ENCODE results near the gene TMCO2. TPM values are rescaled to one million over a fixed set of nuclear protein-coding genes. Genes with fewer than 3 reads are reported as not detected.
"Not testable (repeated sequence)": the region's sequence is repeated elsewhere in the genome, so short reads cannot be mapped to it uniquely, and the experiment has no call there.

The TMCO2 gene
- total RNA-seq: not detected
- not detected for polyA plus RNA-seq
- not detected for total RNA-seq

DNA sequence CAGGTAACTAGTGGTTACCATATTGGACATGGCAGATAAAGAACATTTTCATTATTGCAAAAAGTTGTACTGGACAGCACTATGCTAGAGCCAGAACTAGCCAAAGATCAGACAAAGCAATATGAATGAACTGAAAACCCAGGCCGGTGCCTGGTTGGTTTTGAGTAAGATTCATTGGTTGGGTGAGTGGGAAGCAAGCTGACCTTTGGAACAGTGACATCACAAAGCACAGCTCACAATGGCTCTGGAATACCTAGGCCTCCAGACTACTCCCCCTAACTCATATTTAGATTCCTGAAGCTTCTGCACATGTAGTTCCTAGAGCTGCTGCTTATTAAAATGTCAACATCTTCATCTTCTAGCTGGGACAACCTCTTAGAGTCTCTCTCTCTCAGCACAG is at the start of gene TMCO2:
Gene TMCO2, plus strand, starts transcription at position 283 of the 400 bp plus-strand sequence. Its CDS starts 57 bp downstream, at position 340.
- H3K4me3 ChIP-seq (ENCODE audit: low read length): no peak within 1 kb of the TSS
- H3K9me3 ChIP-seq (ENCODE audit: control insufficient read depth in 2 of 3, low read length in 3 of 3): no peaks in the 10 kb centered on the region
- Mint-ChIP-seq H3K9me3 (no peaks in the 10 kb centered on the region), H3K27ac (no peak within 1 kb of the TSS), H3K4me3 (no peak within 1 kb of the TSS), H3K4me1 (peaks cover 0 to 30% (median 4%) of the 10 kb centered on the region in 7 donors), H3K27me3 (no peaks in the 10 kb centered on the region), H3K36me3 (peaks cover 0 to 1% (median 0%) of the 10 kb centered on the region in 5 donors)
- no peak for ATAC-seq
- DNase-seq: no peak
- no peak within 1 kb of the TSS for H3K27ac ChIP-seq (ENCODE audit: low read depth, low read length)
- ChIA-PET POLR2A (no interaction called here), CTCF (no interaction called here)
- no peaks in the 10 kb centered on the region for H3K4me1 ChIP-seq (ENCODE audit: control insufficient read depth in 2 of 2, insufficient read depth in 2 of 2, low read length in 2 of 2)
- intact Hi-C loops (cut with micrococcal nuclease): no loop called here
- H3K36me3 ChIP-seq (ENCODE audit: control insufficient read depth in 2 of 3, insufficient read depth in 3 of 3, low read length in 3 of 3): no peaks in the 10 kb centered on the region
- H3K27me3 ChIP-seq (ENCODE audit: control insufficient read depth in 2 of 2, insufficient read depth in 2 of 2, low read length in 2 of 2): no peaks in the 10 kb centered on the region

- H3K36me3 ChIP-seq (ENCODE audit: control insufficient read depth in 2 of 3, insufficient read depth in 3 of 3, low read length in 3 of 3): peaks cover 7 to 27% (median 10%) of the 10 kb centered on the region in 3 experiments
These were observed 48.6 kb upstream of the TMCO2 start for GRCh38 chr1:40199126-40199525.

GRCh38 chr1:40204856-40205255 is 42.9 kb upstream of the TMCO2 start:
- Mint-ChIP-seq H3K4me1 (peaks cover 4 to 30% (median 12%) of the 10 kb centered on the region in 7 donors), H3K36me3 (peaks cover 9 to 36% (median 29%) of the 10 kb centered on the region in 5 donors), H3K4me3 (no peak overlapping the region), H3K27ac (peak overlapping the region in 1 of 9 donors; percentile 54), H3K27me3 (no peaks in the 10 kb centered on the region), H3K9me3 (no peaks in the 10 kb centered on the region)
- POLR2A ChIA-PET: no interaction called here
- CTCF ChIA-PET: interaction anchor here (0.7 kb wide), 3 partner anchors 21 to 453 kb away, joined by 3 read pairs; no protein-coding TSS in a partner anchor
- Histone ChIP-seq H3K4me1 (ENCODE audit: control insufficient read depth in 2 of 2, insufficient read depth in 2 of 2, low read length in 2 of 2) (no peaks in the 10 kb centered on the region), H3K9me3 (ENCODE audit: control insufficient read depth in 2 of 3, low read length in 3 of 3) (no peaks in the 10 kb centered on the region), H3K27me3 (ENCODE audit: control insufficient read depth in 2 of 2, insufficient read depth in 2 of 2, low read length in 2 of 2) (no peaks in the 10 kb centered on the region), H3K4me3 (ENCODE audit: low read length) (no peak overlapping the region), H3K36me3 (ENCODE audit: control insufficient read depth in 2 of 3, insufficient read depth in 3 of 3, low read length in 3 of 3) (peaks cover 0 to 31% (median 4%) of the 10 kb centered on the region in 3 experiments), H3K27ac (ENCODE audit: low read depth, low read length) (no peak overlapping the region)
- ATAC-seq (no peak), DNase-seq (no peak)
- intact Hi-C loops (cut with micrococcal nuclease): no loop called here

More at GRCh38 chr1:40199126-40199525, 48.6 kb upstream of the TMCO2 start:
- Mint-ChIP-seq H3K27ac (no peak overlapping the region), H3K36me3 (peaks cover 0 to 24% (median 21%) of the 10 kb centered on the region in 5 donors), H3K27me3 (no peaks in the 10 kb centered on the region), H3K4me3 (no peak overlapping the region), H3K9me3 (no peaks in the 10 kb centered on the region), H3K4me1 (peaks cover 0 to 16% (median 4%) of the 10 kb centered on the region in 7 donors)
- ATAC-seq (no peak), DNase-seq (no peak)
- intact Hi-C loops (cut with micrococcal nuclease): no loop called here
- ChIA-PET POLR2A (no interaction called here), CTCF (no interaction called here)
- H3K9me3 ChIP-seq (ENCODE audit: control insufficient read depth in 2 of 3, low read length in 3 of 3): no peaks in the 10 kb centered on the region
- H3K4me3 ChIP-seq (ENCODE audit: low read length): no peak overlapping the region
- no peak overlapping the region for H3K27ac ChIP-seq (ENCODE audit: low read depth, low read length)
- H3K27me3 ChIP-seq (ENCODE audit: control insufficient read depth in 2 of 2, insufficient read depth in 2 of 2, low read length in 2 of 2): no peaks in the 10 kb centered on the region
- H3K4me1 ChIP-seq (ENCODE audit: control insufficient read depth in 2 of 2, insufficient read depth in 2 of 2, low read length in 2 of 2): no peaks in the 10 kb centered on the region

DNA sequence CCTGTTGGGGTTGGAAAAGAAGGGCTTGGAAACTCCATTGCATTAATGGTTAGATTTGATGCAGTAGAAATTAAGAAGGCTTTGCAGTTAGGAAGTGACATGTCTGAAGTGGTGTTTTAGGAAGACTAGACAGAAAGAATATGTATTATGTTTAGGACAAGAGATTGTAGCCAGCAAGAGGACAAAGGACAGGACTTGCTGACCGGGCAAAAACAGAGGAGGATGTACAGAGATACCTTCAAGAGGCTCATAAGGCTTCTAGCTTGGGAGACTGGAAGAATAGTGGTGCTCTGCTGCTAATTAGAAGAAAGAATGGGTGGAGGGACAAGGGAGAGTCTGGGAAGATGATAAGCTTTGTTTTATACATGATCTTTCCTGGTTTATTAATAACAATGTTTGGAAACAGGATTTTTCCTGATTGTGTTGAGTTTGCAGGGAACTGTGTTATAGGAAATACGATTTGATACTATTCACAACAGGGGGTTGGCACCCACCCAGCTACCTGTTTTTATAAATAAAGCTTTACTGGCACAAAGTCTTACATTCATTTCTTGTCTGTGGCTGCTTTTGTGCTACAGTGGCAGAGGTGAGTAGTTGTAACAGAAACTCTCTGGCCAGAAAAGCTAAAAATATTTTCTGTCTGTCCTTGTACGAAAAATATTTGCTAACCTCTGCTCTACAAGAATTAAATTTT is 37.1 kb upstream of the TMCO2 start:
- Histone ChIP-seq H3K27ac (ENCODE audit: low read depth, low read length) (no peak overlapping the region), H3K4me1 (ENCODE audit: control insufficient read depth in 2 of 2, insufficient read depth in 2 of 2, low read length in 2 of 2) (no peaks in the 10 kb centered on the region), H3K36me3 (ENCODE audit: control insufficient read depth in 2 of 3, insufficient read depth in 3 of 3, low read length in 3 of 3) (peaks cover 0 to 35% (median 3%) of the 10 kb centered on the region in 3 experiments), H3K9me3 (ENCODE audit: control insufficient read depth in 2 of 3, low read length in 3 of 3) (no peaks in the 10 kb centered on the region), H3K27me3 (ENCODE audit: control insufficient read depth in 2 of 2, insufficient read depth in 2 of 2, low read length in 2 of 2) (no peaks in the 10 kb centered on the region), H3K4me3 (ENCODE audit: low read length) (no peak overlapping the region)
- Mint-ChIP-seq H3K36me3 (peaks cover 13 to 47% (median 30%) of the 10 kb centered on the region in 5 donors), H3K9me3 (no peaks in the 10 kb centered on the region), H3K4me3 (no peak overlapping the region), H3K4me1 (peaks cover 3 to 28% (median 13%) of the 10 kb centered on the region in 7 donors), H3K27me3 (no peaks in the 10 kb centered on the region), H3K27ac (peak overlapping the region in 1 of 9 donors; percentile 31)
- ChIA-PET CTCF (no interaction called here), POLR2A (no interaction called here)
- ATAC-seq: no peak
- intact Hi-C loops (cut with micrococcal nuclease): no loop called here
- DNase-seq: no peak

DNA sequence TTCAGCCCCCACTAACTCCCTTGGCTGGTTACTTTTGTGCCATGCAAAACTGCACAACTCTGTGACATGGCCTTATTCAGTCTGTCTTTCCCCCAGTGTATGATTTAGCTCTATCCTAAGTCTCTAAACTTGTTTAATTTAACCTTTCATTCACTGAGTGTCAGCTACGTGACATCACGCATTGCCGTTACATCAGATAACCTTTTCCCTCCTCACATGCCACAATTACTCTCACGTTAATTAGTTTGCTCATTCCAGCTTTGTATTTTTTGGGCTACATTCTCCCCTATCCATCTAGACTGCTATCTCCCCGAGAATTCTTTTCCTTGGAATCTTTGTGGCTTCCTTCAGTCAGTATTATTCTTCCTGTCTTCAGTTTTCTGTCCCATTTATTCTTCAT is 29.4 kb upstream of the TMCO2 start:
- intact Hi-C loops (cut with micrococcal nuclease): no loop called here
- ChIA-PET CTCF (no interaction called here), POLR2A (interaction anchor here (0.6 to 0.7 kb wide), 2 partner anchors 175 to 194 kb away, joined by 3 read pairs; no protein-coding TSS in a partner anchor)
- Mint-ChIP-seq H3K9me3 (no peaks in the 10 kb centered on the region), H3K4me3 (no peak overlapping the region), H3K27ac (peak overlapping the region in 2 of 9 donors; percentile 16 to 36), H3K27me3 (no peaks in the 10 kb centered on the region), H3K4me1 (peaks cover 0 to 16% (median 4%) of the 10 kb centered on the region in 7 donors), H3K36me3 (peaks cover 0 to 26% (median 12%) of the 10 kb centered on the region in 5 donors)
- no peak for ATAC-seq
- H3K4me3 ChIP-seq (ENCODE audit: low read length): no peak overlapping the region
- peaks cover 0 to 3% (median 0%) of the 10 kb centered on the region in 3 experiments for H3K36me3 ChIP-seq (ENCODE audit: control insufficient read depth in 2 of 3, insufficient read depth in 3 of 3, low read length in 3 of 3)
- H3K9me3 ChIP-seq (ENCODE audit: control insufficient read depth in 2 of 3, low read length in 3 of 3): no peaks in the 10 kb centered on the region
- no peaks in the 10 kb centered on the region for H3K4me1 ChIP-seq (ENCODE audit: control insufficient read depth in 2 of 2, insufficient read depth in 2 of 2, low read length in 2 of 2)
- H3K27ac ChIP-seq (ENCODE audit: low read depth, low read length): no peak overlapping the region
- DNase-seq: no peak
- H3K27me3 ChIP-seq (ENCODE audit: control insufficient read depth in 2 of 2, insufficient read depth in 2 of 2, low read length in 2 of 2): no peaks in the 10 kb centered on the region

DNA sequence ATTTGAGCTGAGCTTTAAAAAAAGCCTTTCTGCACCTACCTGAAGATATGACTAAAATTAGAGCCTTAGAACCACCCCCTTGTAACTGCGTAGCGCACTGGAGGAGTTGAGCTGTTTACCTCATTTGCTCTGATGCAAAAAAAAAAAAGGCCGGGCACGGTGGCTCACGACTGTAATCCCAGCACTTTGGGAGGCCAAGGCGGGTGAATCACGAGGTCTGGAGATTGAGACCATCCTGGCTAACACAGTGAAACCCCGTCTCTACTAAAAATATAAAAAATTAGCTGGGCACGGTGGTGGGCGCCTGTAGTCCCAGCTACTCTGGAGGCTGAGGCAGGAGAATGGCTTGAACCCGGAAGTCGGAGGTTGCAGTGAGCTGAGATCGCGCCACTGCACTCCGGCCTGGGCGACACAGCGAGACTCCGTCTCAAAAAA is 26.2 kb upstream of the TMCO2 start:
- H3K27ac Mint-ChIP-seq; H3K4me1 ChIP-seq (ENCODE audit: control insufficient read depth in 2 of 2, insufficient read depth in 2 of 2, low read length in 2 of 2); H3K36me3 ChIP-seq (ENCODE audit: control insufficient read depth in 2 of 3, insufficient read depth in 3 of 3, low read length in 3 of 3); H3K4me3 Mint-ChIP-seq; H3K9me3 Mint-ChIP-seq; CTCF ChIA-PET; DNase-seq; POLR2A ChIA-PET; ATAC-seq; H3K27ac ChIP-seq (ENCODE audit: low read depth, low read length); H3K27me3 ChIP-seq (ENCODE audit: control insufficient read depth in 2 of 2, insufficient read depth in 2 of 2, low read length in 2 of 2); H3K27me3 Mint-ChIP-seq; H3K9me3 ChIP-seq (ENCODE audit: control insufficient read depth in 2 of 3, low read length in 3 of 3); H3K4me3 ChIP-seq (ENCODE audit: low read length): not testable (repeated sequence)
- Mint-ChIP-seq H3K4me1 (peaks cover 0 to 14% (median 4%) of the 10 kb centered on the region in 7 donors), H3K36me3 (peaks cover 0 to 23% (median 8%) of the 10 kb centered on the region in 5 donors)
- intact Hi-C loops (cut with micrococcal nuclease): loop anchor here in 1 of 2 donors (5.0 kb wide), 1 partner anchor 36 kb away; the partner anchor contains the start of gene ZMPSTE24
